GM18508 (cell line): ENCODE data around the gene CWC27.
A peak's percentile ranks its signal among the peaks of the same experiment; 100 is the strongest.

ENCODE experiments used
- ATAC-seq: cut with Tn5 transposase; IDR thresholded peaks from one replicate; pipeline ENCODE4 v1.9.1; 2021; ENCODE audit warnings: moderate number of reproducible peaks; ENCODE audit not compliant: insufficient read depth, unreplicated experiment

The CWC27 gene, protein sequence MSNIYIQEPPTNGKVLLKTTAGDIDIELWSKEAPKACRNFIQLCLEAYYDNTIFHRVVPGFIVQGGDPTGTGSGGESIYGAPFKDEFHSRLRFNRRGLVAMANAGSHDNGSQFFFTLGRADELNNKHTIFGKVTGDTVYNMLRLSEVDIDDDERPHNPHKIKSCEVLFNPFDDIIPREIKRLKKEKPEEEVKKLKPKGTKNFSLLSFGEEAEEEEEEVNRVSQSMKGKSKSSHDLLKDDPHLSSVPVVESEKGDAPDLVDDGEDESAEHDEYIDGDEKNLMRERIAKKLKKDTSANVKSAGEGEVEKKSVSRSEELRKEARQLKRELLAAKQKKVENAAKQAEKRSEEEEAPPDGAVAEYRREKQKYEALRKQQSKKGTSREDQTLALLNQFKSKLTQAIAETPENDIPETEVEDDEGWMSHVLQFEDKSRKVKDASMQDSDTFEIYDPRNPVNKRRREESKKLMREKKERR

GRCh38 chr5:64768358-64769312, at the start of gene CWC27, which contains the start of gene SREK1IP1:
Gene CWC27, plus strand, starts transcription at chr5:64768930. Its CDS starts 217 bp downstream, at chr5:64769147.
Gene SREK1IP1, minus strand, starts transcription at chr5:64768691. Its CDS starts 174 bp downstream, at chr5:64768517.
- ATAC-seq: peak; percentile 96

DNA sequence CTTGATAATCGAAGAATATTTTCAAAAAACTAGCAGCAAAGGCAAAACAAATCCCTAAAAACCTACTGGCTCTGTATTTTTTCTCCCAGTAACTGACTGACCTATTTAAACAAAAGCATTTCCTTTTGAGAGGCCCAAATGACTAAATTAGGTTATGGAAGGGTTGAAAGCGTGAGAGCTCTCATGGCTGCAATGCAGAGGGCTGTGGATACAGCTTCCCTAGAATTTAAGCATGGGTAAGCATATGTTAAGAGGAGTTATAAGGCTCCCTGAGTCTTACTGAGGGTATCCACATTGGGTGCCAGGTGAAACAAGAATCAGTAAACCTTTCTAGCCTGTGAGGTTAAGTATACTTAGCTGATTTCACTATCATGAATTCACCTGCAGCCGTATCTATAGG, 46.1 kb upstream of the CWC27 start:
- ATAC-seq: no peak

DNA sequence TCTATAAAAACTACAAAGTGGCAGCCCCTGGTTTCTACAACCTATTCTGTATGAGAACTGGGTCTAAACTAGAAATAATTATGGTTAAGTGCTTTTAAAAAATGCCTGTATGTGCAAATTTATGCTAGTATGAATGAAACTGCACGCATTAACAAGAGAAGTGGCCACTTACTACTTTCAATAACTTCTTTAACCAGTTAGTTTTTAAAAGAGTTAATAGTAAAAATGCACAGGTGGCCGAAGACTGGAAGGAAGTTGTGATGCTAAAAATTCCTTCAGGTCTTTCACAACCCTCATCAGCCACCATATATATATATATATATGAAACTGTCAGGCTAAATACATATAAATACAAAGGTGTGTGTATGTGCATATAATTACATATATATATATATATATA, 41.6 kb upstream of the CWC27 start:
- ATAC-seq: no peak

DNA sequence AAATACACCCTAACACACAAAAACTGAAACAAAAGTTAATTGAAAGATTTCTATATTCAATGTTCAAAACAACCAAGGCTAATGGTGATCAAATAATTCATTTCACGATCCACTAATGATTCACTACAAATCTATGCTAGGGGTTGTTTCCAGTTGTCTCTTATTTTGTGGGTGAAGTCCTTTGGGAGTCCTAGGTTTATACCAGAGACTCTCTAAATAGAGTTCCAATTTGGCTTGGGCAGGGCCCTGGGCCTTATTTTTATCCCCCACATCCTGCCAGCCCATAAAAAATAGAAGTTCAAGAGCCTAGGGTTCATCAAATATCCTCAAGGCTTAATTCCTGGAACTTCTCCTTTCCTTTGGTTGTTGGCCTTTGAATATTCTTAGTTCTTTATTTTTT, 26.3 kb upstream of the CWC27 start:
- no peak for ATAC-seq

DNA sequence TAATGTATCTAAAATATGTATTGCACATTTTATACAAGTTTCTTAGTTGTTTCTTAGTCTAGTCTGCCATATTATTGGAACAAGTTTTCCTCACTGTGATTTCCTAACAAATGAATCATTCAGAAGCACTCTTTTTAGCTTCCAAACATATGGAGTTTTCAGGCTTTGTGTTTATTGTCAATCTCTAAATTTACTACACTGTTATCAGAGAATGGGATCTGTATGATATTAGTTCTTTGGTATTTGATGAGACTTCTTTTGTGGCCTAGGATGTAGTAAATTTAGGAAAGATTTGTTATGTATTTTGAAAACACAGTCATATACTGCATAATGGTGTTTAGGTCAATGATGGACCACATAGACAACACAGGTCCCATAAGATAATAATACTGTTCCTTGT, 25.9 kb upstream of the CWC27 start:
- ATAC-seq: no peak

- no peak for ATAC-seq
Observed at GRCh38 chr5:64744914-64745313, 23.8 kb upstream of the CWC27 start.

- ATAC-seq: no peak
Observed at GRCh38 chr5:64746446-64746845, 22.3 kb upstream of the CWC27 start.

- ATAC-seq: no peak
Observed at GRCh38 chr5:64749385-64749784, 19.3 kb upstream of the CWC27 start.

DNA sequence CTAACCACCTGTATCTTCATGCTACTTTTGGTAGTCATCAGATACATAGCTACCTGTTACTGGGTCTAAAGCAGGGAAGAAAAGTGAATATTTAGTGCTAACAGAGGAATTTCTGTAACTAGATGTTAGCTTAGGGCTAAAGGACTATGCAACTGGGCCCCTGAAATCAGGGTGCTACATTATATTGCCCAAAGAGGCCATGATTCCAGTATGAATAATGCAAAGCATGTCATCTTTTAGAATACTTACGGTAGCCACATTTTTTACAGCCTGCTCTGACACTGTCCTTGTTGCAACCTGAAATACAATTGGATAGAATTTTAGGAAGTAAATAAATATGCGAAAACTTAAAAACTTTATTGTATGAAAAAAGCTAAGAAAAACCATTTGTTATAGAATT, 14.7 kb upstream of the CWC27 start:
- ATAC-seq: no peak

- no peak for ATAC-seq
Observed at GRCh38 chr5:64758901-64759300, 9.8 kb upstream of the CWC27 start.

GRCh38 chr5:64759960-64760660, 8.6 kb upstream of the CWC27 start:
- no peak for ATAC-seq

GRCh38 chr5:64763948-64764503, 4.7 kb upstream of the CWC27 start:
- ATAC-seq: no peak

GRCh38 chr5:64765804-64766504, 2.8 kb upstream of the CWC27 start:
- ATAC-seq: no peak

GRCh38 chr5:64766941-64767340, 1.8 kb upstream of the CWC27 start:
- ATAC-seq: no peak

DNA sequence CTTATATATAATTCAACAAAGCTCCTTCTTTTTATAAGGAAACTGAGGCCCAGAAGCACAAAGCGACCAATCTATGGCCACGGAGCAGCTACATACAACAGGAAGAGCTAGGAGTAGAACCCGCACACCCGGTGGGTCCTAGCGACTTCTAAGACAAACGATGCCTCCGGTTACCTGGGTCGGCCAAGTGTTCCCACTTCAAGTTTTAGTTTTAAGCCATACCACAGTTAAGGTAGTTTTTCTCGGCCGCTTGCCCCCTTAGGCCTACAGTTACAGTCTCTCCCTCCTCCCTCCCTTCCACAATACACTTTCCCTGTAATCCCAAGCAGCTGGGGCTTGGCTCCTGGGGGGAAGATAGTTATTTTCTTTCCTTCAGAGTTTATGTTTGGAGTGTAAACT, 772 bp upstream of the CWC27 start:
- ATAC-seq: peak; percentile 1

DNA sequence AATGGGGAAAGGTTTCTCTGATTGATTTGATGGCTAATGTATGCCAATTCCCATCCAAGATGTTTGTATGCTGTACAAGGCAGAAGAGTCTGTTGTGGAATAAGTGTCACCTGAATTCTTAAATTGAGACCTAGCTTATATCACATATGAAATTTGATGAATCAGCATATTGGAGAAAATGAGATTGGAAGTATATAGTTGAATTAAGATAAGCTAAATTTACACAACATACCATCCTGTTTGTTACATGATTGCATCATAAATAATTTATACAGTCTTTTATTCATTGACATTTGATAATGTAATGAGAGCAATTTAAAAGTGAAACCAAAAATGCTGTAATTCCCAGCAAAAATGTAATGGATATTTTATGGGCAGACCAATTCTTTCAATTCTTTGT, 1.1 kb downstream of the CWC27 start:
- ATAC-seq: no peak

GRCh38 chr5:64771736-64772135, 3.0 kb downstream of the CWC27 start:
- no peak for ATAC-seq

DNA sequence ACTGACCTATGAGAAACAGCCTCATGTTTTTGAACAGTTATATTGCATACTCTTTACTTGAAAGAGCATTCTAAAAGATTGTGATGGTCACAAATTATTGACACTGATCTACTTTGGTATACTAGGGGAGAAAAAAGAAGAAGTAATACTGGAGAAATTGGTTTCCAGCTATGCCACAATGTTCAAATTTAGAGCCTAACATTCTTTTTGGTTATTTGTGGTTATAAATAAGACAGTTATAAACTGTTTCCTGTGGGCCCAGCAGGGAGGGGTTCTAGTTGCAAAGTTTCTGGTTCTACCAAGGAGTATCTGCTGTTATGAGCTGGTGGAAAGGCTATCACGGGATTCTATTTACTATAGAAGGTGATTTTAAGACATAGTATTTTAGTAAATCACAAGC, 4.8 kb downstream of the CWC27 start:
- no peak for ATAC-seq

- no peak for ATAC-seq
Observed at GRCh38 chr5:64775291-64775690, 6.6 kb downstream of the CWC27 start.
